ENCODE results near the gene KRT71. TPM values are rescaled to one million over a fixed set of nuclear protein-coding genes. Genes with fewer than 3 reads are reported as not detected.
A peak's percentile ranks its signal among the peaks of the same experiment; 100 is the strongest.

KRT71 gene
- total RNA-seq, 3 donors from 2014 or later, result not detected

GRCh38 chr12:52540531-52540930 is 12.4 kb downstream of the KRT71 start:
- Histone ChIP-seq H3K9me3 (no peaks in the 10 kb centered on the region), H3K4me1 (ENCODE audit: low read depth) (no peaks in the 10 kb centered on the region), H3K36me3 (ENCODE audit: low read depth) (no peaks in the 10 kb centered on the region), H3K4me3 (no peak overlapping the region)
- ATAC-seq (no peak), DNase-seq (no peak)
- TF ChIP-seq, protein P1, sequence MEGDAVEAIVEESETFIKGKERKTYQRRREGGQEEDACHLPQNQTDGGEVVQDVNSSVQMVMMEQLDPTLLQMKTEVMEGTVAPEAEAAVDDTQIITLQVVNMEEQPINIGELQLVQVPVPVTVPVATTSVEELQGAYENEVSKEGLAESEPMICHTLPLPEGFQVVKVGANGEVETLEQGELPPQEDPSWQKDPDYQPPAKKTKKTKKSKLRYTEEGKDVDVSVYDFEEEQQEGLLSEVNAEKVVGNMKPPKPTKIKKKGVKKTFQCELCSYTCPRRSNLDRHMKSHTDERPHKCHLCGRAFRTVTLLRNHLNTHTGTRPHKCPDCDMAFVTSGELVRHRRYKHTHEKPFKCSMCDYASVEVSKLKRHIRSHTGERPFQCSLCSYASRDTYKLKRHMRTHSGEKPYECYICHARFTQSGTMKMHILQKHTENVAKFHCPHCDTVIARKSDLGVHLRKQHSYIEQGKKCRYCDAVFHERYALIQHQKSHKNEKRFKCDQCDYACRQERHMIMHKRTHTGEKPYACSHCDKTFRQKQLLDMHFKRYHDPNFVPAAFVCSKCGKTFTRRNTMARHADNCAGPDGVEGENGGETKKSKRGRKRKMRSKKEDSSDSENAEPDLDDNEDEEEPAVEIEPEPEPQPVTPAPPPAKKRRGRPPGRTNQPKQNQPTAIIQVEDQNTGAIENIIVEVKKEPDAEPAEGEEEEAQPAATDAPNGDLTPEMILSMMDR (IDR thresholded peaks at IDR 0.05), result no peak
- intact Hi-C loops (cut with DNase I, micrococcal nuclease), result no loop called here

DNA sequence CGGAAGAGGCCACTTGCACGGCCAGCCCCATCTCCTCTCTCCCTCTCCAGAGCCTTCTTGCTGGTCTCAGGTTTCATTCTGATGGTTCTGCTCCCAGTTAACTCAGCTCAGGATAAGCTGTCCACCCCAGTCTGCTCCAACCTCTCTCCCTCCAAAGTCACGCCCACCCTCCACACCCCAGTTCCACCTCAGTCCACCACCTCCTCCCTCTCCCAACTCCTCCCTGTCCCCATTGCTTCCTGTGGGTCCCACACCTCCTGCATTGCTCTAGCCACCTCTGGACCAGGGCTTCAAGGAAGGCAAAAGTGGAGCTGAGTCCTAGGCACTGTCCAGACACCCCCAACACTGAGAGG is 13.1 kb downstream of the KRT71 start:
- no peak for ATAC-seq
- Histone ChIP-seq H3K4me3 (no peak overlapping the region), H3K9me3 (no peaks in the 10 kb centered on the region), H3K4me1 (ENCODE audit: low read depth) (no peaks in the 10 kb centered on the region), H3K36me3 (ENCODE audit: low read depth) (no peaks in the 10 kb centered on the region)
- no peak for DNase-seq
- intact Hi-C loops (cut with DNase I, micrococcal nuclease), result no loop called here
- TF ChIP-seq, protein P1 (IDR thresholded peaks at IDR 0.05), result no peak

GRCh38 chr12:52539083-52539820 is 13.7 kb downstream of the KRT71 start:
- DNase-seq, result peak in 1 of 3 donors; percentile 6
- Histone ChIP-seq H3K36me3 (ENCODE audit: low read depth) (no peaks in the 10 kb centered on the region), H3K4me1 (ENCODE audit: low read depth) (no peaks in the 10 kb centered on the region), H3K4me3 (no peak overlapping the region), H3K9me3 (no peaks in the 10 kb centered on the region)
- ATAC-seq, result no peak
- intact Hi-C loops (cut with DNase I, micrococcal nuclease), result no loop called here
- TF ChIP-seq, protein P1 (IDR thresholded peaks at IDR 0.05), result no peak

- H3K36me3 ChIP-seq (ENCODE audit: low read depth), result no peaks in the 10 kb centered on the region
- no peaks in the 10 kb centered on the region for H3K9me3 ChIP-seq
- no peak for ATAC-seq
- TF ChIP-seq, protein P1 (IDR thresholded peaks at IDR 0.05), result no peak
- no peak overlapping the region for H3K4me3 ChIP-seq
- intact Hi-C loops (cut with DNase I, micrococcal nuclease), result no loop called here
- no peaks in the 10 kb centered on the region for H3K4me1 ChIP-seq (ENCODE audit: low read depth)
- DNase-seq, result no peak
Observed at GRCh38 chr12:52537101-52537500, 15.8 kb downstream of the KRT71 start.

GRCh38 chr12:52535574-52535973 is 17.4 kb downstream of the KRT71 start:
- Histone ChIP-seq H3K36me3 (ENCODE audit: low read depth) (no peaks in the 10 kb centered on the region), H3K4me3 (no peak overlapping the region), H3K4me1 (ENCODE audit: low read depth) (no peaks in the 10 kb centered on the region), H3K9me3 (no peaks in the 10 kb centered on the region)
- ATAC-seq (no peak), DNase-seq (no peak)
- intact Hi-C loops (cut with DNase I, micrococcal nuclease), result no loop called here
- TF ChIP-seq, protein P1 (IDR thresholded peaks at IDR 0.05), result no peak
